ENCODE data around the gene SCGB2A2.

DNA sequence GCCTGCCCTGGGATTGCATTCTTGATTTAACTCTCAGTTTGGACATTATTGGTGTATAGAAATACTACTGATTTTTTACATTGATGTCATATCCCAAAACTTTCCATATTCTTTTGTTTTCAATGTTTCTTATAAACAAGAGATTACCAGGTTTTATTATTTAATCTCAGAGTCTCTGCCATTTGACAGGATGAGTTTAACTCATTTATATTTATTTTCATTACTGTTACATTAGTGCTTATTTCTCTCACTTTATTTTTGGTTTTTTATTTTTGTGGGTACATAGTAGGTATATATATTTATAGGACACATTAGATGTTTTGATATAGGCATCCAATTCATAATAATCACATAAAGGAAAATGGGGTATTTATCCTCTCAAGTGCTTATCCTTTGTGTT, 38.0 kb downstream of the SCGB2A2 start:
- TF ChIP-seq, protein P1, sequence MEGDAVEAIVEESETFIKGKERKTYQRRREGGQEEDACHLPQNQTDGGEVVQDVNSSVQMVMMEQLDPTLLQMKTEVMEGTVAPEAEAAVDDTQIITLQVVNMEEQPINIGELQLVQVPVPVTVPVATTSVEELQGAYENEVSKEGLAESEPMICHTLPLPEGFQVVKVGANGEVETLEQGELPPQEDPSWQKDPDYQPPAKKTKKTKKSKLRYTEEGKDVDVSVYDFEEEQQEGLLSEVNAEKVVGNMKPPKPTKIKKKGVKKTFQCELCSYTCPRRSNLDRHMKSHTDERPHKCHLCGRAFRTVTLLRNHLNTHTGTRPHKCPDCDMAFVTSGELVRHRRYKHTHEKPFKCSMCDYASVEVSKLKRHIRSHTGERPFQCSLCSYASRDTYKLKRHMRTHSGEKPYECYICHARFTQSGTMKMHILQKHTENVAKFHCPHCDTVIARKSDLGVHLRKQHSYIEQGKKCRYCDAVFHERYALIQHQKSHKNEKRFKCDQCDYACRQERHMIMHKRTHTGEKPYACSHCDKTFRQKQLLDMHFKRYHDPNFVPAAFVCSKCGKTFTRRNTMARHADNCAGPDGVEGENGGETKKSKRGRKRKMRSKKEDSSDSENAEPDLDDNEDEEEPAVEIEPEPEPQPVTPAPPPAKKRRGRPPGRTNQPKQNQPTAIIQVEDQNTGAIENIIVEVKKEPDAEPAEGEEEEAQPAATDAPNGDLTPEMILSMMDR (IDR thresholded peaks at IDR 0.05), result no peak
- TF ChIP-seq POLR2A (IDR thresholded peaks at IDR 0.05), result no peak

Measured in right lobe of liver (tissue), 4 donors.